ENCODE measurements around the gene FAM81A.

The FAM81A gene

DNA sequence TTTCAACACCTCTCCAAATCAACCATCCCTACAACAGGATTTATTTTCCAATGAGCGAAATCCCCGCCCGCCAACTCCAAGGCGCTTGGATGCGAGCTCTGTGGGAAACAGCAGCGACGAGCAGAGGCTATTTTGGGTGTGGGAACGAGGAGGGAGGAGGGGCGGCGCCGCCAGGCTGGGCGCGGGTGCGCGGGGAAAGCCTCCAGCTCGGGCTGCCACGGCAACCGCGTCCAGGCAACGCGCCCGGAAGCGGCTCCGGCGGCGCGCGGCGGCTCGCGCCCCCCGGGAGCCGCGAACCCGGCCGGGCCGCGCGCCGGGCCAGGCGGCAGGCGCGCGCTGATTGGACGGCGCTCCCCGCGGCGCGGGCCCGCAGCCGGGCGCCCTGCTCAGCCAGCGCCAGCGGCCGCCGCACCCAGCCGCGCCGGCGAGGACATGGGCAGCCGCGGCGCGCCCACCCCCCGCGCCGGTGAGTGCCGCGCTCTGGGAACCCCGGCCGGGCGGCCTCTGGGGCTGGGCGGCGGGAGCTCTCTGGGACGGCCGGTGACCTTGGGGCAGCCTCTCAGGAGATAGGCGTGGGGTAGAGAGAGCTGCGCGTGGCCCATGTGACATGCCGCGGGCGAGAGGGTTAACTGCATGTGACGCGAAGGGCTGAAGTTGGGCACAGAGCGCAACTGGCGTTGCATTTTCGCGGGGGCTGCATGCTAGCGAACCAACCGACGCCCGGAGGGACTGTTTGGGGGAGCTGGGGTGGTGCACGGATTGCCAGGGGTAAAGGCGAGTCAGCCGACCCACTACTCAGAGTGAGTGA, at the start of gene FAM81A:
TSS of gene FAM81A (plus strand) at position 370 of the 808 bp plus-strand sequence. CDS start 20,441 bp downstream, outside the sequence.
- TF ChIP-seq, protein P1, sequence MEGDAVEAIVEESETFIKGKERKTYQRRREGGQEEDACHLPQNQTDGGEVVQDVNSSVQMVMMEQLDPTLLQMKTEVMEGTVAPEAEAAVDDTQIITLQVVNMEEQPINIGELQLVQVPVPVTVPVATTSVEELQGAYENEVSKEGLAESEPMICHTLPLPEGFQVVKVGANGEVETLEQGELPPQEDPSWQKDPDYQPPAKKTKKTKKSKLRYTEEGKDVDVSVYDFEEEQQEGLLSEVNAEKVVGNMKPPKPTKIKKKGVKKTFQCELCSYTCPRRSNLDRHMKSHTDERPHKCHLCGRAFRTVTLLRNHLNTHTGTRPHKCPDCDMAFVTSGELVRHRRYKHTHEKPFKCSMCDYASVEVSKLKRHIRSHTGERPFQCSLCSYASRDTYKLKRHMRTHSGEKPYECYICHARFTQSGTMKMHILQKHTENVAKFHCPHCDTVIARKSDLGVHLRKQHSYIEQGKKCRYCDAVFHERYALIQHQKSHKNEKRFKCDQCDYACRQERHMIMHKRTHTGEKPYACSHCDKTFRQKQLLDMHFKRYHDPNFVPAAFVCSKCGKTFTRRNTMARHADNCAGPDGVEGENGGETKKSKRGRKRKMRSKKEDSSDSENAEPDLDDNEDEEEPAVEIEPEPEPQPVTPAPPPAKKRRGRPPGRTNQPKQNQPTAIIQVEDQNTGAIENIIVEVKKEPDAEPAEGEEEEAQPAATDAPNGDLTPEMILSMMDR (conservative IDR thresholded peaks at IDR 0.05) = no peak
- no peak; the same call in 1 of the 2 replicates for TF ChIP-seq ZFX (IDR thresholded peaks at IDR 0.05)
- H3K27ac ChIP-seq = peak within 1 kb of the TSS; percentile 74

DNA sequence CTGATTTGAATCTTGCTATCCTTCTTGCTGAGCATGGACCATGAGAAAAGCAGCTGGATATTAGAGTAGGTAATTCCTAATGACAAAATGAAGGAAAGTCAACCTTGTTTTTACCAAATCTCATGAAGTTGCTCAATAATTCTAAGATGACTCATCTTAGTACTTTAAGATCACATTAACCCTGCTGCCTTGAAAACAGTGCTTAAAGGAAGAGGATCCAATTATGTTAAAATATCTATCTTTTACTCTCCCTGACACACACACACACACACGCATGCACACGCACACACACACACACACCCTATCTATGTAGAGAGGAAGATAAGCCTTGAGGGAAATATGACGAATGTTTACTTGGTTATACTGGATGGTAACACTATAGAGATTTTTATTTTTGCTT, 49.3 kb upstream of the FAM81A start:
- TF ChIP-seq ZFX (IDR thresholded peaks at IDR 0.05) = no peak
- TF ChIP-seq, protein P1 (conservative IDR thresholded peaks at IDR 0.05) = no peak
- no peak overlapping the region for H3K27ac ChIP-seq

DNA sequence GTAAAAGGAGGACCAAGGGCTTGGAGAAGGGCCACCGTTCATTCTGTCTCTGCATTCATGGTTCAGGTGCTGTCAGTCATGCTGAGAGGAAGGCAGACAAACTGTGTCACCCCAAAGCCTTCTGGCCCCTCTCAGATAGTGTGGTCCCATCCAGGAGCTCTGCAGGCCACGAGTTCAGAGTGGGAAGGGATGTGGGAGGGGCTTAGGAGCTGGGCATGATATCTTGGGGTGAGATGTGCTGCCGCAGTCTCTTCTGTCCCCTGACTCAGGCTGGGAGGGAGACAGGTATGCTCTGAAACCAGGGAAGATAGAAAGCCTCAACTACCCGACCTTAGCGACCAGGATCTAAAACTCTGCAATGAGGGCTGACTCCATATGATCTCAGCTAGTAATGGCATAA, 45.7 kb upstream of the FAM81A start:
- TF ChIP-seq, protein P1 (conservative IDR thresholded peaks at IDR 0.05) = no peak
- TF ChIP-seq ZFX (IDR thresholded peaks at IDR 0.05) = no peak
- no peak overlapping the region for H3K27ac ChIP-seq

DNA sequence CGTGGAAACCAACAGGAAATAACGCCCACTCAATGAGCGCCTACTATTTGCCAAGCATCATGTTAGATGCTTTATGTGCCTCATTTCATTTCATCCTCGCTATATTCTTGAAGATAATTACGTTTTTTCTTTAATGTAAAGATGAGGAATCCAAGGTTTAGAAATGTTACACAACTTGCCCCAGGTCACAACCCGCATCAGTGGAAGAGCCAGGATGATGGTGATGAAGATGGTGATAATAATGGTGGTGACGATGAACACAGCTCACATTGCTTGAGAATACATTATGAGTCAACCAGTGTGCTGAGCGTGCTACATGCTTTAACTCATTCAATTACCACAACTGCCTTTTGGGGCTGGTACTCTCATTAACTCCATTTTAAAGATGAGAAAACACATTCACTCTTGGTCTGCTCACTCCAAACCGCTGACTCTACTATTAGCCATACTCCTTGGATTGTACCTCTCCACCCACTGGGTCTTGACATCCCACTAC, 43.8 kb upstream of the FAM81A start:
- no peak overlapping the region for H3K27ac ChIP-seq
- TF ChIP-seq, protein P1 (conservative IDR thresholded peaks at IDR 0.05) = no peak
- TF ChIP-seq ZFX (IDR thresholded peaks at IDR 0.05) = no peak

DNA sequence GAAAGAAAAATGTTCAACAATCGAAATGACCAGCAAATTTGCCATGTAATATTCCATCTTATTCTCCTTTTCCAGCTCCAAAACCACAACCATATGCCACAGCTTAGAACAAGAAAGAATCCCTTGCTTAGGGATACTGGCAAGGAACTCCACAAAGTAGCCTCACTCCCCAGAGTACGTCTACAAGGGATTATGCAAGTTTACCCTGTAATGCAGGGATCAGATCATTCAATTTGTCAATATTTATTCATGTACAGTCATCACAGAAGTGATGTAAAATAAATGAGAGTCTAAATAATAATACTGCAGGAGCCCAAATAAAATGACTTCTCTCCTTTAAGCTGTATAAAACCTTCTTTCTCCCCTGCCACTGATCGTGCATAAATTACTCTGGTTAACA, 41.8 kb upstream of the FAM81A start:
- TF ChIP-seq ZFX (IDR thresholded peaks at IDR 0.05) = no peak
- TF ChIP-seq, protein P1 (conservative IDR thresholded peaks at IDR 0.05) = no peak
- H3K27ac ChIP-seq = no peak overlapping the region

DNA sequence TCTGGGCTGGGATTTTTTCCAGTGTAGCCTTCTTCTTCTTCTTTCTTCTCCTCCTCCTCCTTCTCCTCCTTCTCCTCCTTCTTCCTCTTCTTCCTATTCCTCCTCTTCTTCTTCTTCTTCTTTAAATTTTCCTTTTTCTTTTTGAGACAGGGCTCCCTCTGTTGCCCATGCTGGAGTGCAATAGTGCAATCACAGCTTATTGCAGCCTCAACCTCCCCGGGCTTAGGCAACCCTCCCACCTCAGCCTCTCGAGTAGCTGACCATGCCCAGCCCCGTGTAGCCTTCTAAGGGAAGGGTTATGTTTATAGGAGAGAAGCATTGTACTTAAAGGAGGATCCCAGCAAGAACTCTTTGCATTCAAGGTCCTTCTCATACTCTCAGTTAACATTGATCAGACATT, 41.3 kb upstream of the FAM81A start:
- TF ChIP-seq, protein P1 (conservative IDR thresholded peaks at IDR 0.05) = no peak
- no peak for TF ChIP-seq ZFX (IDR thresholded peaks at IDR 0.05)
- no peak overlapping the region for H3K27ac ChIP-seq

DNA sequence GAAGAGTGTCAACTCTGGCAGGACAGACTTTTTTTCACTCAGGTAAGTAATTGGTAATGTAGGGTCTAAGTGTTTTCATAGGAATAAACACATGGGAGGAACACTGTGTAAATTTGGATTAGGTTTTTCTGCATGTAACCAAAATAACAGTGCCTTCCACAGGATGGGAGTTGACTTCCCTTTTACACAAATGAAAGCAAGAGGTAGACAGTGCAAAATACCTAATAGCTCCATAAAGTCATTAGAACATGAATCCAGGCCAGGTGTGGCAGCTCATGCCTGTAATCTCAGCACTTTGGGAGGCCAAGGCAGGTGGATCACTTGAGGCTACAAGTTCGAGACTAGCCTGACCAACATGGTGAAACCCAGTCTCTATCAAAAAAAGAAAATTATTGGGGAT, 39.8 kb upstream of the FAM81A start:
- TF ChIP-seq ZFX (IDR thresholded peaks at IDR 0.05) = no peak
- TF ChIP-seq, protein P1 (conservative IDR thresholded peaks at IDR 0.05) = no peak
- no peak overlapping the region for H3K27ac ChIP-seq
